ENCODE data around the gene CPLANE2. TPM values are rescaled to one million over a fixed set of nuclear protein-coding genes. Genes with fewer than 3 reads are reported as not detected.

CPLANE2 gene
- total and polyA plus RNA-seq, 2 of the 4 experiments (the other 2 are of a cell fraction), result 3.2 to 5.8 TPM

- 100% methylated on average over 1 of the region's 2 CpGs; no CpG with 5 or more reads in 1 of the 2 experiments for WGBS, 2 experiments (ENCODE audit: extremely low coverage in 2 of 2, insufficient read length in 1 of 2)
- no peak overlapping the region for H2BK15ac ChIP-seq (ENCODE audit: low read depth, low read length)
- in situ Hi-C loops (cut with MboI; ENCODE audit: low sequenced_read_pairs), result loop anchor here (5.0 kb wide), 1 partner anchor 163 kb away; no protein-coding TSS in a partner anchor
- DNase-seq (no peak), ATAC-seq (ENCODE audit: low read depth) (no peak)
- H2BK120ac ChIP-seq (ENCODE audit: low read depth, low read length), result no peak overlapping the region
- no peak overlapping the region for H4K91ac ChIP-seq (ENCODE audit: insufficient read depth, low read depth, low read length)
- peaks cover 12% of the 10 kb centered on the region for H3K4me1 ChIP-seq (ENCODE audit: control insufficient read depth, insufficient read depth, low read length)
- H2AK9ac ChIP-seq (replicated peaks; ENCODE audit: low read depth, low read length, poor library complexity), result no peak overlapping the region
- H3K18ac ChIP-seq (ENCODE audit: low read depth, low read length), result no peak overlapping the region
- no peak overlapping the region for H3K27ac ChIP-seq (ENCODE audit: insufficient read depth, low read length)
- H3K79me1 ChIP-seq (ENCODE audit: low read depth in 1 of 2, low read length in 2 of 2), result peaks cover 0 to 9% of the 10 kb centered on the region in 2 experiments; a peak in 2 of 4 replicates
- H3K9me1 ChIP-seq (ENCODE audit: insufficient read depth, low read length), result 0 out of 2 replicates have a peak, but pooled peaks cover 6% of the 10 kb centered on the region
- H2AK5ac ChIP-seq (ENCODE audit: low read depth, low read length), result no peak overlapping the region
- H3K4ac ChIP-seq (ENCODE audit: low read depth, low read length), result no peak overlapping the region
- no TSS peak for BruUV-seq (replicated peaks)
- no peak overlapping the region for H2BK5ac ChIP-seq (ENCODE audit: low read depth, low read length, poor library complexity, severe bottlenecking)
- H3K4me2 ChIP-seq (ENCODE audit: low read depth, low read length), result no peak overlapping the region
- 0 out of 2 replicates have a peak, but pooled peaks cover 4% of the 10 kb centered on the region for H4K20me1 ChIP-seq (ENCODE audit: insufficient read depth, low read length)
- H4K8ac ChIP-seq (ENCODE audit: low read depth in 2 of 2, low read length in 2 of 2), result no peak overlapping the region
- H3K27me3 ChIP-seq (ENCODE audit: control insufficient read depth, insufficient read depth, low read length), result no peaks in the 10 kb centered on the region
- H3K23ac ChIP-seq (ENCODE audit: low read depth, low read length), result no peak overlapping the region
- H3K9ac ChIP-seq (ENCODE audit: low read depth, low read length), result no peak overlapping the region
- CTCF ChIA-PET, result no interaction called here
- intact Hi-C loops (cut with micrococcal nuclease), result loop anchor here (5.0 kb wide), 1 partner anchor 33 kb away; no protein-coding TSS in a partner anchor
- H3K4me3 ChIP-seq (ENCODE audit: insufficient read depth, low read depth, low read length), result no peak overlapping the region
- no peaks in the 10 kb centered on the region for H3K9me3 ChIP-seq (ENCODE audit: control insufficient read depth, insufficient read depth, low read length)
- no peak overlapping the region for H2BK20ac ChIP-seq (ENCODE audit: low read depth, low read length)
- TF ChIP-seq RFX5 (IDR thresholded peaks at IDR 0.05; ENCODE audit: low read depth, low read length) (no peak), RCOR1 (IDR thresholded peaks at IDR 0.05; ENCODE audit: insufficient replicate concordance, low read length) (no peak), RAD21 (IDR thresholded peaks at IDR 0.05; ENCODE audit: low read length) (no peak), MAFK (IDR thresholded peaks at IDR 0.05; ENCODE audit: low read depth, low read length) (no peak), NFE2L2 (IDR thresholded peaks at IDR 0.05; ENCODE audit: low read depth, low read length) (no peak), USF2 (IDR thresholded peaks at IDR 0.05; ENCODE audit: low read depth, low read length) (no peak), CHD1 (IDR thresholded peaks at IDR 0.05; ENCODE audit: low read depth, low read length) (no peak), POLR2A (IDR thresholded peaks at IDR 0.05; ENCODE audit: low read depth, low read length) (no peak), MXI1 (IDR thresholded peaks at IDR 0.05; ENCODE audit: borderline replicate concordance, low read depth, low read length) (no peak), SMC3 (IDR thresholded peaks at IDR 0.05; ENCODE audit: low read depth, low read length) (no peak), MAZ (IDR thresholded peaks at IDR 0.05; ENCODE audit: borderline replicate concordance, low read depth, low read length) (no peak), ELK1 (IDR thresholded peaks at IDR 0.05; ENCODE audit: borderline replicate concordance, low read depth, low read length) (no peak), CTCF (conservative IDR thresholded peaks at IDR 0.05; ENCODE audit: low read depth, low read length) (no peak), CEBPB (IDR thresholded peaks at IDR 0.05; ENCODE audit: low read depth, low read length) (no peak), BHLHE40 (IDR thresholded peaks at IDR 0.05; ENCODE audit: low read depth, low read length) (no peak), FOS (IDR thresholded peaks at IDR 0.05; ENCODE audit: low read depth, low read length) (no peak)
- POLR2A ChIA-PET (ENCODE audit: unreplicated experiment), result no interaction called here
- no peaks in the 10 kb centered on the region for H3K36me3 ChIP-seq (ENCODE audit: control insufficient read depth, insufficient read depth, low read length)
- no peak overlapping the region for H3K14ac ChIP-seq (replicated peaks; ENCODE audit: low read depth, low read length)
- no peak overlapping the region for H4K5ac ChIP-seq (ENCODE audit: low read depth, low read length)
- dilution Hi-C loops (cut with HindIII; ENCODE audit: low sequenced_read_pairs, unreplicated experiment), result no loop called here
- no peak overlapping the region for H3K56ac ChIP-seq (ENCODE audit: extremely low read depth, insufficient read depth, low read length)
- no peak overlapping the region for H2AFZ ChIP-seq (replicated peaks; ENCODE audit: low read length, poor library complexity)
These were observed 3.0 kb upstream of the CPLANE2 start for GRCh38 chr1:16239972-16240491.

All from IMR-90 (cell line).